Nucleus accumbens (tissue), 56 donors: Measurements from ENCODE around the gene ANKS1A.
A peak's percentile ranks its signal among the peaks of the same experiment; 100 is the strongest.

Source experiments
- DNase-seq, 56 donors: peaks; one replicate each; lab custom pipeline; 2025; lab: John Stamatoyannopoulos, UW

ANKS1A gene

GRCh38 chr6:34953061-34954025 is 64.3 kb downstream of the ANKS1A start:
- no peak for DNase-seq

GRCh38 chr6:34955442-34955841 is 66.4 kb downstream of the ANKS1A start:
- DNase-seq, result peak in 3 of 56 donors; percentile 3 to 6 (median 4)

- no peak for DNase-seq
Measured at GRCh38 chr6:34957231-34957783, 68.3 kb downstream of the ANKS1A start.

- DNase-seq, result no peak
Measured at GRCh38 chr6:34958734-34959133, 69.7 kb downstream of the ANKS1A start.

GRCh38 chr6:34959224-34959623 is 70.2 kb downstream of the ANKS1A start:
- no peak for DNase-seq

- no peak for DNase-seq
Measured at GRCh38 chr6:34961082-34961481, 72.0 kb downstream of the ANKS1A start.

- DNase-seq, result no peak
Measured at GRCh38 chr6:34961574-34961973, 72.5 kb downstream of the ANKS1A start.

GRCh38 chr6:34964564-34964963 is 75.5 kb downstream of the ANKS1A start:
- no peak for DNase-seq

GRCh38 chr6:34967461-34967860 is 78.4 kb downstream of the ANKS1A start:
- DNase-seq, result no peak

GRCh38 chr6:34969662-34970265 is 80.7 kb downstream of the ANKS1A start:
- no peak for DNase-seq

GRCh38 chr6:34970488-34970887 is 81.4 kb downstream of the ANKS1A start:
- DNase-seq, result no peak

- no peak for DNase-seq
Measured at GRCh38 chr6:34970957-34971356, 81.9 kb downstream of the ANKS1A start.

GRCh38 chr6:34973547-34974248 is 84.6 kb downstream of the ANKS1A start:
- no peak for DNase-seq

GRCh38 chr6:34974249-34974642 is 85.2 kb downstream of the ANKS1A start:
- no peak for DNase-seq

GRCh38 chr6:34976239-34976638 is 87.2 kb downstream of the ANKS1A start:
- DNase-seq, result no peak

- DNase-seq, result no peak
Measured at GRCh38 chr6:34979218-34979617, 90.2 kb downstream of the ANKS1A start.

GRCh38 chr6:34979994-34980393 is 90.9 kb downstream of the ANKS1A start:
- DNase-seq, result no peak

- DNase-seq, result no peak
Measured at GRCh38 chr6:34981366-34981765, 92.3 kb downstream of the ANKS1A start.

GRCh38 chr6:34981951-34982350 is 92.9 kb downstream of the ANKS1A start:
- no peak for DNase-seq

- DNase-seq, result peak in 43 of 56 donors; percentile 7 to 74 (median 43)
Measured at GRCh38 chr6:34982424-34982852, 93.4 kb downstream of the ANKS1A start.

GRCh38 chr6:34984416-34984815 is 95.4 kb downstream of the ANKS1A start:
- DNase-seq, result no peak
